Uterus (tissue), 2 donors: ENCODE measurements around the gene HECW1.

Source experiments
- CTCF ChIP-seq, 4 experiments: fragments of 200-600 bp in 2 of 4; fragments of 450-650 bp in 2 of 4; sonication (generic) in 2 of 4; IDR thresholded peaks; one replicate each; pipeline ENCODE4 v1.5.1; 2016 to 2019; ENCODE audit warnings: antibody characterized with exemption in 4 of 4, mild to moderate bottlenecking in 2 of 4, moderate library complexity in 1 of 4
- POLR2A ChIP-seq, 2 donors: fragments of 450-650 bp; IDR thresholded peaks; one replicate each; pipeline ENCODE4 v1.6.1; 2016; ENCODE audit warnings: antibody characterized with exemption in 2 of 2, mild to moderate bottlenecking in 1 of 2, moderate library complexity in 1 of 2

DNA sequence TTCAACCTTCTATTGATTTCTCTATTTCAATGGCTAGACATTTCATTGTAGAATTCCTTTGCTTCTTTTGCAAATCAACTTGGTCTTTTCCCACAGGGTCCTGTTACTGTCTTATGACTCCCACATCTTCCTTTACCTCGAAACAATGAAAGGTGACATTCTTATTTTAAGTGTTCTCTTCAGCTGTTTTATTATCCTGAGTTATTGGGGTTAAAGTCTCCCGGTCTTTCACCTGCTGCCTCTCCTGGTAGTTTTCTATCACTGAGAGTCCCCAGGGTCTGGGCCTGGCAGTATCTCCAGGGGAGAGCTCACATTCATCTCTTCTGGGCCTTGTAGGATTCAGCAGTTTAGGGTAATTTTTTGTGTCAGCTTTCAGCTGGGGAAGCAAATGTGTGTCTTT, 95.8 kb downstream of the HECW1 start:
- TF ChIP-seq CTCF (IDR thresholded peaks at IDR 0.05), result no peak
- no peak for TF ChIP-seq POLR2A (IDR thresholded peaks at IDR 0.05)
